Measurements from ENCODE around the gene KRTAP10-4. TPM values are rescaled to one million over a fixed set of nuclear protein-coding genes. Genes with fewer than 3 reads are reported as not detected.

KRTAP10-4 gene
- total RNA-seq, 4 donors from 2014 or later = 2.7 to 11.8 (median 4.9) TPM; not detected in 1

- no peak for DNase-seq (ENCODE audit: low spot score in 2 of 2)
- H3K9me3 ChIP-seq = peaks cover 15% of the 10 kb centered on the region
- no peak overlapping the region for H3K27ac ChIP-seq
- H3K4me3 ChIP-seq = no peak overlapping the region
- 88% methylated on average over 6 of the region's 6 CpGs for WGBS
- no peaks in the 10 kb centered on the region for H3K4me1 ChIP-seq
- no peaks in the 10 kb centered on the region for H3K36me3 ChIP-seq
- peaks cover 15% of the 10 kb centered on the region for H3K27me3 ChIP-seq
- TF ChIP-seq POLR2AphosphoS5 (IDR thresholded peaks at IDR 0.05) = no peak
- no peak for TF ChIP-seq EP300 (IDR thresholded peaks at IDR 0.05)
- TF ChIP-seq CTCF (IDR thresholded peaks at IDR 0.05) = no peak
- TF ChIP-seq POLR2A (IDR thresholded peaks at IDR 0.05) = no peak
Measured at GRCh38 chr21:44619886-44620285, 46.4 kb downstream of the KRTAP10-4 start.

- H3K4me3 ChIP-seq = no peak overlapping the region
- no peak for DNase-seq (ENCODE audit: low spot score in 2 of 2)
- no peak for TF ChIP-seq CTCF (IDR thresholded peaks at IDR 0.05)
- TF ChIP-seq POLR2A (IDR thresholded peaks at IDR 0.05) = no peak
- TF ChIP-seq EP300 (IDR thresholded peaks at IDR 0.05) = no peak
- no peak for TF ChIP-seq POLR2AphosphoS5 (IDR thresholded peaks at IDR 0.05)
- peaks cover 15% of the 10 kb centered on the region for H3K27me3 ChIP-seq
- no peak overlapping the region for H3K27ac ChIP-seq
- H3K4me1 ChIP-seq = no peaks in the 10 kb centered on the region
- no peaks in the 10 kb centered on the region for H3K36me3 ChIP-seq
- peaks cover 15% of the 10 kb centered on the region for H3K9me3 ChIP-seq
Measured at GRCh38 chr21:44623575-44623974, 50.0 kb downstream of the KRTAP10-4 start.

Other genes starting within 250 kb of the KRTAP10-4 start
- gene CFAP410, start 234.3 kb upstream of the KRTAP10-4 start, total RNA-seq = 10 to 100 TPM; 22.6 to 45.5 (median 27.3) TPM
- 1 to 10 TPM; 2.5 to 4.2 (median 3.2) TPM for gene TRPM2, start 220.1 kb upstream of the KRTAP10-4 start, total RNA-seq
- 1 to 10 TPM; 3.9 to 6.2 (median 4.7) TPM for gene LRRC3, start 118.2 kb upstream of the KRTAP10-4 start, total RNA-seq
- 1 to 10 TPM in 2 of 4 donors, under 1 TPM in 1, not detected in 1; 0.83 to 8.5 (median 2.6) TPM for gene KRTAP10-1, start 33.5 kb upstream of the KRTAP10-4 start, total RNA-seq
- 10 to 100 TPM in 2 of 4 donors, under 1 TPM in 1, not detected in 1; 0.76 to 11.1 (median 10.1) TPM for gene KRTAP10-2, start 22.2 kb upstream of the KRTAP10-4 start, total RNA-seq
- gene KRTAP10-3, start 14.9 kb upstream of the KRTAP10-4 start, total RNA-seq = 1 to 10 TPM in 3 of 4 donors, not detected in 1; 1.1 to 5.8 (median 3.3) TPM
- gene KRTAP10-5, start 6.9 kb downstream of the KRTAP10-4 start, total RNA-seq = 10 to 100 TPM in 1 of 4 donors, 1 to 10 TPM in 1, under 1 TPM in 1, not detected in 1; 0.76 to 11.1 (median 1.7) TPM
- 1 to 10 TPM in 2 of 4 donors, not detected in 2; 2.0 to 3.1 TPM for gene KRTAP10-6, start 18.8 kb downstream of the KRTAP10-4 start, total RNA-seq
- gene KRTAP10-7, start 26.9 kb downstream of the KRTAP10-4 start, total RNA-seq = 10 to 100 TPM in 1 of 4 donors, 1 to 10 TPM in 2, not detected in 1; 3.7 to 12.9 (median 4.2) TPM
- 1 to 10 TPM in 2 of 4 donors, not detected in 2; 1.3 to 7.2 TPM for gene KRTAP10-8, start 38.4 kb downstream of the KRTAP10-4 start, total RNA-seq
- gene KRTAP10-9, start 53.4 kb downstream of the KRTAP10-4 start, total RNA-seq = 1 to 10 TPM in 2 of 4 donors, not detected in 2; 1.6 to 9.9 TPM
- gene KRTAP10-10, start 63.6 kb downstream of the KRTAP10-4 start, total RNA-seq = 1 to 10 TPM in 2 of 4 donors, not detected in 2; 3.3 to 8.0 TPM
- gene KRTAP10-11, start 72.7 kb downstream of the KRTAP10-4 start, total RNA-seq = 10 to 100 TPM in 1 of 4 donors, 1 to 10 TPM in 2, not detected in 1; 1.9 to 11.7 (median 3.5) TPM
- not detected for gene KRTAP12-4, start 80.9 kb downstream of the KRTAP10-4 start, total RNA-seq
- 10 to 100 TPM in 1 of 4 donors, 1 to 10 TPM in 1, not detected in 2; 3.2 to 11.5 TPM for gene KRTAP12-3, start 84.2 kb downstream of the KRTAP10-4 start, total RNA-seq
- 10 to 100 TPM in 1 of 4 donors, 1 to 10 TPM in 2, not detected in 1; 5.6 to 29.3 (median 8.2) TPM for gene KRTAP12-2, start 93.2 kb downstream of the KRTAP10-4 start, total RNA-seq
- gene KRTAP12-1, start 108.4 kb downstream of the KRTAP10-4 start, total RNA-seq = 10 to 100 TPM in 1 of 4 donors, 1 to 10 TPM in 1, not detected in 2; 6.0 to 32.1 TPM
- gene KRTAP10-12, start 123.4 kb downstream of the KRTAP10-4 start, total RNA-seq = 1 to 10 TPM in 2 of 4 donors, not detected in 2; 1.3 to 2.9 TPM
- gene TSPEAR, start 137.8 kb downstream of the KRTAP10-4 start, total RNA-seq = under 1 TPM in 3 of 4 donors, not detected in 1; 0.21 to 0.59 (median 0.32) TPM
- gene UBE2G2, start 228.1 kb downstream of the KRTAP10-4 start, total RNA-seq = 100 to 1,000 TPM in 2 of 4 donors, 10 to 100 TPM in 2; 62.5 to 126 (median 91.6) TPM
- gene SUMO3, start 244.3 kb downstream of the KRTAP10-4 start, total RNA-seq = 10 to 100 TPM; 30.5 to 38.3 (median 35.9) TPM